Astrocyte (in vitro differentiated cells and primary cell): ENCODE results near the gene OR10K2.

ENCODE experiments used
- EZH2 ChIP-seq: IDR thresholded peaks from 2 replicates; pipeline ENCODE4 v1.6.1; 2012; ENCODE audit warnings: mild to moderate bottlenecking, low read length, inconsistent platforms; ENCODE audit not compliant: insufficient read depth
- TF ChIP-seq, protein P1 (sequence below): IDR thresholded peaks from 2 replicates; pipeline ENCODE4 v1.5.1; 2011; ENCODE audit warnings: low read depth, mild to moderate bottlenecking, inconsistent platforms, low read length, moderate library complexity; ENCODE audit not compliant: insufficient read depth

DNA sequence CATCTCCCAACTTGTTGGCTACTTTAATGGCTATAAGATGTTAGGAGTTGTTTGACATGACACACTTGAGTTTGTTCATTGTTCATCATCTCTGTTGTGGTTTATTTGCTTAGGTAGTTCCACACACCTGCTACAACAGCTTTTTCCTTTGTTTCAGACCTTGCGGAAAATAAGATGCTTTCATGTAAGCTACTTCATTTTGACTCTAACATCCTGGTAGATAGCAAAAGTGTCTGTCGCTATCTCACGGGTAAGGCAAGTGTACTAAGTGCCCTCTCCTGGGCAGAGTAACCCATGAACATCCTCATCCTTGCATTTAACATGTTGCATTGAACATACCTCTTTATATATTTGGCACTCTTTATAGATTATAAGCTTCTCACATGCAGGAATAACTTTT is 25.2 kb downstream of the OR10K2 start:
- TF ChIP-seq, protein P1, sequence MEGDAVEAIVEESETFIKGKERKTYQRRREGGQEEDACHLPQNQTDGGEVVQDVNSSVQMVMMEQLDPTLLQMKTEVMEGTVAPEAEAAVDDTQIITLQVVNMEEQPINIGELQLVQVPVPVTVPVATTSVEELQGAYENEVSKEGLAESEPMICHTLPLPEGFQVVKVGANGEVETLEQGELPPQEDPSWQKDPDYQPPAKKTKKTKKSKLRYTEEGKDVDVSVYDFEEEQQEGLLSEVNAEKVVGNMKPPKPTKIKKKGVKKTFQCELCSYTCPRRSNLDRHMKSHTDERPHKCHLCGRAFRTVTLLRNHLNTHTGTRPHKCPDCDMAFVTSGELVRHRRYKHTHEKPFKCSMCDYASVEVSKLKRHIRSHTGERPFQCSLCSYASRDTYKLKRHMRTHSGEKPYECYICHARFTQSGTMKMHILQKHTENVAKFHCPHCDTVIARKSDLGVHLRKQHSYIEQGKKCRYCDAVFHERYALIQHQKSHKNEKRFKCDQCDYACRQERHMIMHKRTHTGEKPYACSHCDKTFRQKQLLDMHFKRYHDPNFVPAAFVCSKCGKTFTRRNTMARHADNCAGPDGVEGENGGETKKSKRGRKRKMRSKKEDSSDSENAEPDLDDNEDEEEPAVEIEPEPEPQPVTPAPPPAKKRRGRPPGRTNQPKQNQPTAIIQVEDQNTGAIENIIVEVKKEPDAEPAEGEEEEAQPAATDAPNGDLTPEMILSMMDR, result no peak
- no peak for TF ChIP-seq EZH2
